Lower leg skin (tissue), 4 donors: ENCODE results near the gene CADM4. TPM values are rescaled to one million over a fixed set of nuclear protein-coding genes. Genes with fewer than 3 reads are reported as not detected.

Source experiments
- DNase-seq, 2 donors: peaks; one replicate each; pipeline ENCODE4 v3.0.0-alpha.2; 2019; ENCODE audit warnings: low spot score in 2 of 2
- H3K4me3 ChIP-seq: fragments of 200-600 bp; sonication (generic); 2 replicates; pipeline ENCODE4 v1.5.1; 2017; ENCODE audit warnings: mild to moderate bottlenecking, low read depth; ENCODE audit not compliant: poor library complexity, severe bottlenecking
- CTCF ChIP-seq, 3 donors: fragments of 450-650 bp; IDR thresholded peaks; one replicate each; pipeline ENCODE4 v1.5.1; 2016; ENCODE audit warnings: antibody characterized with exemption in 3 of 3, mild to moderate bottlenecking in 3 of 3, moderate library complexity in 2 of 3
- POLR2A ChIP-seq, 2 donors: fragments of 450-650 bp; IDR thresholded peaks; one replicate each; pipeline ENCODE4 v1.6.1; 2016 to 2017; ENCODE audit warnings: antibody characterized with exemption in 2 of 2, mild to moderate bottlenecking in 1 of 2, moderate library complexity in 1 of 2
- WGBS, 2 donors: methylation state at CpG; one replicate each; pipeline ENCODE4 v1.1.5; 2018; 5-methylcytosine and 5-hydroxymethylcytosine counted together
- intact Hi-C: fragments of 100-400 bp; cut with DNase I; formaldehyde crosslinking; loops from one replicate; pipeline ENCODE4 v1.15.0; 2023; ENCODE audit warnings: low total_unique reads
- total RNA-seq, 4 donors: library from RNA; depleted of rRNA; stranded (reverse); fragments of >200 nt; gene quantifications; one replicate each; pipeline ENCODE4 v1.1.0, GENCODE V29; 2016

CADM4 gene
- total RNA-seq, 4 donors from 2014 or later: 22.3 to 56.0 (median 29.6) TPM

- WGBS, 2 donors: 60 to 63% methylated on average over 4 of the region's 4 CpGs
- H3K4me3 ChIP-seq: no peak overlapping the region
- TF ChIP-seq CTCF (IDR thresholded peaks at IDR 0.05) (no peak), POLR2A (IDR thresholded peaks at IDR 0.05) (no peak)
- no peak for DNase-seq
- intact Hi-C loops: no loop called here
These were observed 39.9 kb downstream of the CADM4 start for GRCh38 chr19:43599635-43600295.

- intact Hi-C loops: no loop called here
- TF ChIP-seq POLR2A (IDR thresholded peaks at IDR 0.05) (no peak), CTCF (IDR thresholded peaks at IDR 0.05) (no peak)
- DNase-seq: no peak
- no peak overlapping the region for H3K4me3 ChIP-seq
- 89 to 90% methylated on average over 19 of the region's 19 CpGs for WGBS, 2 donors
These were observed 41.0 kb downstream of the CADM4 start for GRCh38 chr19:43598445-43599240.

- DNase-seq: no peak
- 33 to 46% methylated on average over 5 of the region's 5 CpGs for WGBS, 2 donors
- intact Hi-C loops: no loop called here
- TF ChIP-seq POLR2A (IDR thresholded peaks at IDR 0.05) (no peak), CTCF (IDR thresholded peaks at IDR 0.05) (no peak)
- no peak overlapping the region for H3K4me3 ChIP-seq
These were observed 41.8 kb downstream of the CADM4 start for GRCh38 chr19:43597876-43598275.

GRCh38 chr19:43596842-43597461, 42.7 kb downstream of the CADM4 start:
- intact Hi-C loops: no loop called here
- DNase-seq: no peak
- WGBS, 2 donors: 15 to 22% methylated on average over 7 of the region's 7 CpGs
- peak overlapping the region; percentile 42 for H3K4me3 ChIP-seq
- TF ChIP-seq CTCF (IDR thresholded peaks at IDR 0.05): no peak
- no peak for TF ChIP-seq POLR2A (IDR thresholded peaks at IDR 0.05)

GRCh38 chr19:43595999-43596841, 43.4 kb downstream of the CADM4 start, which contains the start of the genes IRGQ and ZNF576:
IRGQ (minus strand) TSS chr19:43596134; CDS start chr19:43595338, 796 bp downstream.
ZNF576 (plus strand) TSS chr19:43596595; CDS start chr19:43597109, 514 bp downstream.
- H3K4me3 ChIP-seq: peak within 1 kb of the TSS; percentile 53
- intact Hi-C loops: no loop called here
- peak; percentile 100 for DNase-seq
- 0% methylated on average over 55 to 60 of the region's 60 CpGs for WGBS, 2 donors
- TF ChIP-seq CTCF (IDR thresholded peaks at IDR 0.05) (peak in 1 of 3 donors; percentile 26), POLR2A (IDR thresholded peaks at IDR 0.05) (no peak)
